K562 (cell line): ENCODE measurements around the gene CHST2. TPM values are rescaled to one million over a fixed set of nuclear protein-coding genes. Genes with fewer than 3 reads are reported as not detected.

Source experiments
- HNRNPLL ChIP-seq: fragments of 200-400 bp; formaldehyde crosslinking; IDR thresholded peaks from 2 replicates; pipeline ENCODE4 v1.6.1; 2017; ENCODE audit warnings: low read length, low read depth, mild to moderate bottlenecking; ENCODE audit not compliant: poor library complexity, severe bottlenecking
- HOXB6 ChIP-seq: fragments of 250-450 bp; sonication (Bioruptor Pico); IDR thresholded peaks from 2 replicates; pipeline ENCODE4 v1.5.1; 2022; ENCODE audit warnings: mild to moderate bottlenecking, borderline replicate concordance
- MITF ChIP-seq: IDR thresholded peaks from 2 replicates; pipeline ENCODE4 v1.6.1; 2014; ENCODE audit warnings: antibody characterized with exemption
- PKNOX1 ChIP-seq: fragments of 450-650 bp; IDR thresholded peaks from 2 replicates; pipeline ENCODE4 v1.6.1; 2016
- POLR2G ChIP-seq: fragments of 200-400 bp; formaldehyde crosslinking; IDR thresholded peaks from 2 replicates; pipeline ENCODE4 v1.6.1; 2017; ENCODE audit warnings: low read depth, mild to moderate bottlenecking, antibody characterized with exemption, low read length, moderate library complexity
- REST ChIP-seq, 2 experiments: fragments of 450-650 bp; formaldehyde crosslinking in 1 of 2; IDR thresholded peaks; 2 replicates each; pipeline versions ENCODE4 v1.4.0 to v1.6.1; 2014 to 2020; ENCODE audit warnings: mild to moderate bottlenecking in 2 of 2, borderline replicate concordance in 1 of 2, low read depth in 1 of 2
- RFX7 ChIP-seq: fragments of 250-450 bp; sonication (Bioruptor Pico); IDR thresholded peaks from 2 replicates; pipeline ENCODE4 v1.5.1; 2021; ENCODE audit warnings: mild to moderate bottlenecking
- SIN3A ChIP-seq, 2 experiments: fragments of 150-350 bp in 1 of 2; IDR thresholded peaks; 2 replicates each; pipeline ENCODE4 v1.6.1; 2011 to 2016; ENCODE audit warnings: borderline replicate concordance in 2 of 2, low read depth in 2 of 2, low read length in 2 of 2, mild to moderate bottlenecking in 2 of 2, moderate library complexity in 2 of 2; ENCODE audit not compliant: control insufficient read depth in 1 of 2
- SRSF7 ChIP-seq: fragments of 200-400 bp; formaldehyde crosslinking; optimal IDR thresholded peaks from 2 replicates; pipeline ENCODE3; 2017; ENCODE audit warnings: mild to moderate bottlenecking, low read depth, low read length
- ZBTB12 ChIP-seq: fragments of 250-450 bp; sonication (Bioruptor Pico); IDR thresholded peaks from 2 replicates; pipeline ENCODE4 v1.4.0; 2020
- ZBTB9 ChIP-seq: fragments of 450-650 bp; formaldehyde crosslinking; IDR thresholded peaks from 2 replicates; pipeline ENCODE4 v1.4.0; 2020; ENCODE audit warnings: mild to moderate bottlenecking, moderate library complexity
- ZC3H4 ChIP-seq: sonication (generic); formaldehyde crosslinking; IDR thresholded peaks from 2 replicates; pipeline ENCODE4 v1.9.0; 2021; ENCODE audit warnings: missing genetic modification reagents, borderline replicate concordance
- polyA plus RNA-seq, 8 experiments: library from polyadenylated mRNA; depleted of rRNA in 4 of 8; stranded (reverse) in 5 of 8; unstranded in 3 of 8; fragments of >200 nt; fragmentation: Nextera tagmentation in 2 of 8; fragmentation: Illumina TruSeq in 1 of 8; extraction: Ambion mirVana in 2 of 8; extraction: Trizol in 1 of 8; gene quantifications; 2 replicates each; pipeline versions ENCODE4 v1.2.1 to v1.2.3, GENCODE V29; 2011 to 2014; ENCODE audit warnings: inconsistent platforms in 1 of 8, missing spikeins in 1 of 8
- total RNA-seq, 7 experiments: library from RNA; depleted of rRNA in 6 of 7; stranded (reverse); fragments of >200 nt in 6 of 7; fragmentation: Illumina TruSeq in 2 of 7; extraction: Trizol in 2 of 7; gene quantifications; 2 replicates each; pipeline versions ENCODE4 v1.2.1 to v1.2.3, GENCODE V29; 2011 to 2021; ENCODE audit warnings: low replicate concordance in 1 of 7

The CHST2 gene
- total and polyA plus RNA-seq, 9 of the 15 experiments (the other 6 are each of a cell fraction or from before 2014, with no cell fraction given), result 3.4 to 60.3 (median 13.9) TPM

- peak; percentile 54 for TF ChIP-seq REST (IDR thresholded peaks at IDR 0.05; ENCODE audit: borderline replicate concordance)
- TF ChIP-seq REST (CRISPR knock-in tag; IDR thresholded peaks at IDR 0.05; ENCODE audit: low read depth), result no peak
- TF ChIP-seq SIN3A (IDR thresholded peaks at IDR 0.05; ENCODE audit: borderline replicate concordance in 2 of 2, control insufficient read depth in 1 of 2, low read depth in 2 of 2, low read length in 2 of 2), result no peak
- no peak for TF ChIP-seq ZC3H4 (CRISPR knock-in tag)
- TF ChIP-seq RFX7 (CRISPR knock-in tag), result no peak
- TF ChIP-seq POLR2G, result peak; percentile 50
- TF ChIP-seq MITF, result peak; percentile 92
- peak; percentile 82; the same call in 1 of the 2 replicates for TF ChIP-seq ZBTB9
- TF ChIP-seq ZBTB12 (CRISPR knock-in tag), result no peak
- no peak for TF ChIP-seq SRSF7
- no peak for TF ChIP-seq HNRNPLL
- peak; percentile 81 for TF ChIP-seq PKNOX1
- no peak for TF ChIP-seq HOXB6
Measured at GRCh38 chr3:143084856-143085731, 34.5 kb upstream of the CHST2 start (continued).
